Ovary (tissue), 9 donors: ENCODE measurements around the gene NCOA1. TPM values are rescaled to one million over a fixed set of nuclear protein-coding genes. Genes with fewer than 3 reads are reported as not detected.

Experiments
- DNase-seq, 5 donors: peaks; one replicate each; pipeline ENCODE4 v3.0.0-alpha.2; 2019 to 2020
- H3K27ac ChIP-seq, 2 donors: fragments of 200-600 bp; one replicate each; pipeline versions ENCODE4 v1.5.1 to v1.8.0; 2019 to 2022
- H3K27me3 ChIP-seq: fragments of 200-600 bp; one replicate; pipeline ENCODE4 v1.8.0; 2022
- H3K36me3 ChIP-seq: fragments of 200-600 bp; sonication (generic); one replicate; pipeline ENCODE4 v1.5.1; 2019
- H3K4me1 ChIP-seq: one replicate; pipeline ENCODE4 v1.8.1; 2013; ENCODE audit warnings: mild to moderate bottlenecking, moderate library complexity; ENCODE audit not compliant: insufficient read depth
- H3K4me3 ChIP-seq: fragments of 200-600 bp; sonication (generic); one replicate; pipeline ENCODE4 v1.5.1; 2017
- H3K9me3 ChIP-seq, 2 donors: fragments of 200-600 bp in 1 of 2; sonication (generic) in 1 of 2; one replicate each; pipeline versions ENCODE4 v1.5.1 to v1.8.1; 2013 to 2019; ENCODE audit warnings: mild to moderate bottlenecking in 1 of 2, moderate library complexity in 1 of 2
- EP300 ChIP-seq: sonication (generic); formaldehyde crosslinking; IDR thresholded peaks from one replicate; pipeline ENCODE4 v1.6.1; 2017; ENCODE audit warnings: antibody characterized with exemption
- POLR2A ChIP-seq: fragments of 450-650 bp; IDR thresholded peaks from one replicate; pipeline ENCODE4 v1.6.1; 2017; ENCODE audit warnings: antibody characterized with exemption, mild to moderate bottlenecking, moderate library complexity
- WGBS, 3 donors: extraction: QIAGEN DNeasy Blood & Tissue Kit in 1 of 3; methylation state at CpG; one replicate each; pipeline versions ENCODE4 v1.1.5 to v1.1.7; 2013 to 2017; 5-methylcytosine and 5-hydroxymethylcytosine counted together
- intact Hi-C, 4 donors: fragments of 100-400 bp; cut with DNase I; formaldehyde crosslinking; loops; one replicate each; pipeline versions ENCODE4 v1.11.0 to v1.15.1; 2022 to 2023
- polyA plus RNA-seq, 2 donors: library from polyadenylated mRNA; stranded (reverse); fragments of 200-250 nt in 1 of 2; fragments of 350-450 nt in 1 of 2; fragmentation: Illumina TruSeq in 1 of 2; extraction: RNeasy Lipid Tissue Mini Kit (QIAGEN cat#74804) in 1 of 2; gene quantifications; one replicate each; pipeline ENCODE4 v1.2.3, GENCODE V29; 2013 to 2014
- total RNA-seq, 7 donors: library from RNA; depleted of rRNA in 2 of 7; stranded (reverse); fragments of >200 nt in 2 of 7; fragmentation: NEBNext Ultra II Directional in 3 of 7; extraction: Animal tissue kit (Norgen Biotek cat#: 25700) in 3 of 7; gene quantifications; one replicate each; pipeline versions ENCODE4 v1.1.0 to v1.2.4, GENCODE V29; 2016 to 2023
- TF ChIP-seq, protein P1 (sequence below), 3 donors: fragments of 450-650 bp in 2 of 3; fragments of 200-600 bp in 1 of 3; IDR thresholded peaks; one replicate each; pipeline versions ENCODE4 v1.5.1 to v1.8.0; 2016 to 2022; ENCODE audit warnings: antibody characterized with exemption in 3 of 3, mild to moderate bottlenecking in 1 of 3
- donor health status: DM: no; HTN: no; CAD: no; lungs with moderate emphysema.
- donor health status: DM: no; HTN: no; CAD: no.
- donor health status: Bipolar disorder and iron deficiency.
- donor health status: DM: yes; HTN: yes; CAD: no.
- donor health status: DM: no; HTN: no; CAD: no.
- donor health status: DM: yes; HTN: yes; CAD: no.

The NCOA1 gene
- total and polyA plus RNA-seq, 9 donors: 20.2 to 69.0 (median 57.3) TPM

DNA sequence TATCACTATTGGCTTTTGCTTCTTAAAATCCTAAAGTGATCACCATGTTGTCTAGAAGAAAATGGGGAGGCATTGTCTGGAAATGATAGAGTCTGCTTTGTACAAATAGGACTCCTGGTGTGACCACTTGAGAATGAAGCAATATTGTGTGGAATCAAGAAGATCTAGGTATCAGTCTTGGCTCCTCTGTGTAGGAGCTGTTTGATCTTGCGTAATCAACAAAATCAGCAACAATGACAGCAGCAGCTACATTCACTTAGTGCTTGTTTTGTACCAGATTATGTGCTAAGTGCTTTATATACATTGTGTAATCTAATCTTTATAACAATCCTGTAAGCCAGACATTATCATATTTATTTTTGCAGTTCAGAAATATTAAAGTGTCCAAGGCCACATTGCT lies 17.8 kb downstream of the NCOA1 start:
- 96 to 97% (median 97%) methylated on average over 1 of the region's 1 CpG for WGBS, 3 donors

DNA sequence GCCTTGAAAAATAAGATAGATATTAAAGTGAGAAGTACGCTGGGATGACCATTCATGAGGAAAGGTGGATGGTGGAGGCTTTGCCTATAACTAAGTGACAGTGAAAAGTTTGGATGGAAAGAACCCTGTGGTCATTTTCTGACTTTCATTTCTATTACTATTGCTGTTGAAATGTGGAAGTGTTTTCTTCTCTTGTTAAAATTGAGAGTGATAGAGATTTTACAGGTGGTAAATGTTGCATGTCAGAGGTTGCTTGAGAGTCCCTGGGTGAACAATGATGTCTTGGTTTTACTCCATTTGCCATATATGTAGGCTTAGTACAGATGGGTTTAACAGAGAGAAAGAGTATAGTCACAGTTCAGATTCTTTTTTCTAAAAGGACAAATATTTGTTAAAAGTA lies 18.4 kb downstream of the NCOA1 start:
- Histone ChIP-seq H3K9me3 (no peaks in the 10 kb centered on the region), H3K4me1 (peaks cover 7% of the 10 kb centered on the region), H3K27ac (no peak overlapping the region), H3K36me3 (no peaks in the 10 kb centered on the region), H3K4me3 (no peak overlapping the region), H3K27me3 (no peaks in the 10 kb centered on the region)
- TF ChIP-seq POLR2A (no peak), EP300 (no peak)
- TF ChIP-seq, protein P1, sequence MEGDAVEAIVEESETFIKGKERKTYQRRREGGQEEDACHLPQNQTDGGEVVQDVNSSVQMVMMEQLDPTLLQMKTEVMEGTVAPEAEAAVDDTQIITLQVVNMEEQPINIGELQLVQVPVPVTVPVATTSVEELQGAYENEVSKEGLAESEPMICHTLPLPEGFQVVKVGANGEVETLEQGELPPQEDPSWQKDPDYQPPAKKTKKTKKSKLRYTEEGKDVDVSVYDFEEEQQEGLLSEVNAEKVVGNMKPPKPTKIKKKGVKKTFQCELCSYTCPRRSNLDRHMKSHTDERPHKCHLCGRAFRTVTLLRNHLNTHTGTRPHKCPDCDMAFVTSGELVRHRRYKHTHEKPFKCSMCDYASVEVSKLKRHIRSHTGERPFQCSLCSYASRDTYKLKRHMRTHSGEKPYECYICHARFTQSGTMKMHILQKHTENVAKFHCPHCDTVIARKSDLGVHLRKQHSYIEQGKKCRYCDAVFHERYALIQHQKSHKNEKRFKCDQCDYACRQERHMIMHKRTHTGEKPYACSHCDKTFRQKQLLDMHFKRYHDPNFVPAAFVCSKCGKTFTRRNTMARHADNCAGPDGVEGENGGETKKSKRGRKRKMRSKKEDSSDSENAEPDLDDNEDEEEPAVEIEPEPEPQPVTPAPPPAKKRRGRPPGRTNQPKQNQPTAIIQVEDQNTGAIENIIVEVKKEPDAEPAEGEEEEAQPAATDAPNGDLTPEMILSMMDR (IDR thresholded peaks at IDR 0.05): no peak
- intact Hi-C loops: no loop called here
- WGBS, 3 donors: 82 to 93% (median 84%) methylated on average over 1 of the region's 1 CpG
- no peak for DNase-seq

More for the DNA sequence above, 17.8 kb downstream of the NCOA1 start:
- TF ChIP-seq POLR2A (no peak), EP300 (no peak)
- TF ChIP-seq, protein P1 (IDR thresholded peaks at IDR 0.05): no peak
- Histone ChIP-seq H3K27me3 (no peaks in the 10 kb centered on the region), H3K9me3 (no peaks in the 10 kb centered on the region), H3K4me3 (no peak overlapping the region), H3K36me3 (no peaks in the 10 kb centered on the region), H3K27ac (no peak overlapping the region), H3K4me1 (peaks cover 7% of the 10 kb centered on the region)
- intact Hi-C loops: no loop called here
- DNase-seq: no peak

DNA sequence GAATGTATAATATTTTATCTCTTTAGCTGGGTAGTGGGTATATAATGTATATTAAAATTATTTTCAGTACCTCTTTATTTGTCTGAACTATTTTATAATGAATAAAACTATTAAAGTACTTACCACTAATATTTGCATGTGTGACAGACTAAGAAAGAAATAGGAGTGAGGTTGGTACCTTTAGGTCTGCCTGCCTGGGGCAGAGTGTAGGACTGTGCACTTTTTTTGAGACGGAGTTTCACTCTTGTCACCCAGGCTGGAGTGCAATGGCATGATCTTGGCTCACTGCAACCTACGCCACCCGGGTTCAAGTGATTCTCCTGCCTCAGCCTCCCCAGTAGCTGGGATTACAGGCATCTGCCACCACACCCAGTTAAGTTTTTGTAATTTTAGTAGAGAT lies 18.8 kb downstream of the NCOA1 start:
- no peaks in the 10 kb centered on the region for H3K9me3 ChIP-seq
- no peaks in the 10 kb centered on the region for H3K27me3 ChIP-seq
- 90 to 97% (median 95%) methylated on average over 3 of the region's 3 CpGs for WGBS, 3 donors
- TF ChIP-seq EP300: no peak
- TF ChIP-seq, protein P1 (IDR thresholded peaks at IDR 0.05): no peak
- no peak for TF ChIP-seq POLR2A
- peaks cover 7% of the 10 kb centered on the region for H3K4me1 ChIP-seq
- intact Hi-C loops: no loop called here
- H3K36me3 ChIP-seq: no peaks in the 10 kb centered on the region
- no peak overlapping the region for H3K27ac ChIP-seq
- no peak for DNase-seq
- no peak overlapping the region for H3K4me3 ChIP-seq

GRCh38 chr2:24510771-24511170 lies 19.7 kb downstream of the NCOA1 start:
- Histone ChIP-seq H3K27me3 (no peaks in the 10 kb centered on the region), H3K27ac (no peak overlapping the region), H3K4me1 (peaks cover 7% of the 10 kb centered on the region), H3K36me3 (no peaks in the 10 kb centered on the region), H3K9me3 (no peaks in the 10 kb centered on the region), H3K4me3 (no peak overlapping the region)
- intact Hi-C loops: no loop called here
- TF ChIP-seq, protein P1 (IDR thresholded peaks at IDR 0.05): no peak
- no peak for TF ChIP-seq EP300
- TF ChIP-seq POLR2A: no peak
- DNase-seq: no peak
- 92 to 98% (median 94%) methylated on average over 1 of the region's 1 CpG for WGBS, 3 donors
